Regular cardiac myocyte (primary cell): ENCODE results near the gene TMEM200A. TPM values are rescaled to one million over a fixed set of nuclear protein-coding genes. Genes with fewer than 3 reads are reported as not detected.

Source experiments
- total RNA-seq: library from RNA; depleted of rRNA; stranded (reverse); fragments of >200 nt; gene quantifications from 2 replicates; pipeline ENCODE4 v1.2.3, GENCODE V29; 2014

Gene TMEM200A
- 124 and 232 TPM in 2 replicates for total RNA-seq

GRCh38 chr6:130365166-130366106 lies at the start of gene TMEM200A:
TMEM200A (plus strand) TSS chr6:130366017; CDS start chr6:130440423, 74,406 bp downstream.

Other genes with a start within 250 kb of the TMEM200A start
- gene SAMD3, start 143.1 kb upstream of the TMEM200A start, total RNA-seq, result 26.5 and 28.8 TPM in 2 replicates